Activated CD4-positive, alpha-beta T cell treated with anti-CD3 and anti-CD28 coated beads for 24 hours (primary cell): Measurements from ENCODE around the gene PROM1.

ENCODE experiments used
- DNase-seq, 2 donors: peaks; one replicate each; pipeline ENCODE4 v3.0.0-alpha.2; 2020; ENCODE audit warnings: low read depth in 2 of 2

The PROM1 gene

DNA sequence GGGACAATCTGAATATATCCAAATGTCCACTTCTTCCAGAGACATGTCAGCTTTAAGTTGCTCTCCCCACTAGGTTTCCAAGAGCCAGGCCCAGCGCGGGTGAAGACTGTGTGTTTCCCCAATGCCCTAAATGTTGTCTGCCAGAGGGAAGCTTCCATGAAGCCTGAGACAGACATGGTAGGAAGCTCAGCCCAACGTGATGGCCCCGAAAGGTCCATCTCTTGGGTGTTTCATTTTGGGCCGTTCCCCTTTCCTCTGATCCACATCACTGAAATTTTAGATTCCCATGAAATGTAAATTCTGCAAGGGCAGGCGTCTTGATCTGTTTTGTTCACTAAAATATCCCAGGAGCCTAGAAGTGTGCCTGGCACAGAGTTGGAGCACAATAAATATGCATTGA lies 25.4 kb upstream of the PROM1 start:
- no peak for DNase-seq

DNA sequence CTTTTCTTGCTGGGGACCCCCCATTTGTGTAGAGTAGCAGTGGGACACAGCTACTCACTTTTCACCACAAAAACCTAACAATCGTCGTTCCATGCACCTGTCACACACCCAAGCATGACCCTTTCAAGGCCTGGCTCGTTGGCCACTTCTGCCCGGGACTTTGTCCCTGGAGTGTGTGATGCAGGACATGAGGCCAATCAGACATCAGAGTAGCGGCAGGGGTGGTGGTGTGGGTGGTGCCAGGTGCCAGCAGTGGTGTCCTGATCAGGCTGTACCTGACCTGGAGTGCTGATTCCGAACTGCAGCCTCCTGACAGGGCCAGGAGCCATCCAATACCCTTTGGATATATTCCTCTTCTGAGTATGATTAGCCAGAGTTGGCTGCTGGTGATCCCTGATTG lies 23.1 kb upstream of the PROM1 start:
- no peak for DNase-seq

DNA sequence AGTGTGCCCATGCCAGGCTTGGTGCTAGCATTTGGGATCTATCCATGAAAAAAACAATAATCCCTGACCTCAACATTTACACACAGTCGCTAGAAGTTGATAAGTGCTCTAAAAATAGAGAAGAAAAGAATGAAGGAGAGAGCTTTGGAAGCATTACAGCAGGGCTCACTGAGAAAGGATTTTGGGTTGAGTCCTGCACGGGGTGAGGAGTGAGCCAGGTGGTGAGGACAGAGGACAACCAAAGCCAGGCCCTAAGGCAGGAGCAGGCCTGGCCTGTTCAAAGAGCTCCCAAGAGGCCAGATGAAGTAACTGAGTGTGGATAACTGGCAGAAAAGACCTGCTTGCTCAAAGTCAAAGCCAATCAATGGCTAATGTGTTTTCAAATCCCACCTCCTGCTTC lies 20.7 kb upstream of the PROM1 start:
- no peak for DNase-seq

DNA sequence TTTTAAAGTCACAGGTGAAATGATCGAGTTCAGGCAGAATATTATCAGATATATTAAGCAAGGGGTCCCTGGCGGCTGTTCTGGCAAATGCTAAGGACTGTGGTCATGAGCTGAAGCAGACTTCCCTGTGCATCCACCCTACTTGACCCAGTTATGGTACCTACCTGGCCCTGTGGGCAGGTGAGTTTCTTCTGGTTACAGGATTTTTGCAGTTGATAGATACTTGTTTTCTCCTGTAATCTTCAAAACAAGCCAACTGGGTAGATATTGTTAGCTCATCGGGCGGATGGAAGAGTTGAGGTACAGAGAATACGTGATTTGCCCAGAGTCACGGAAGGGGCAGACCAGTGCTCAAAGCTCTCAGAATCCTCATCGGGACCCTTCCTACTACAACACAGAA lies 18.5 kb upstream of the PROM1 start:
- no peak for DNase-seq

DNA sequence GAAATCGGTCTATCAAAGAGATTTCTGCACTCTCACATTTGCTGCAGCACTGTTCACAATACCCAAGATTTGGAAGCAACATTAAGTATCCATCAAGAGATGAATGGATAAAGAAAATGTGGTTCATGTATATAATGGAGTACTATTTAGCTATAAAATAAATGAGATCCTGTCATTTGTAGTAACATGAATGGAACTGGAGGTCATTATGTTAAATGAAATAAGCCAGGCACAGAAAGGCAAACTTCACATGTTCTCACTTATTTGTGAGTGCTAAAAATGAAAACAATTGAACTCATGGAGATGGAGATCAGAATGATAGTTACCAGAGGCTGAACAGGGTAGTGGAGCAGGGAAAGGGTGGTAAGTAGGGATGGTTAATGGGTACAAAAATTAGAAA lies 17.0 kb upstream of the PROM1 start:
- no peak for DNase-seq

DNA sequence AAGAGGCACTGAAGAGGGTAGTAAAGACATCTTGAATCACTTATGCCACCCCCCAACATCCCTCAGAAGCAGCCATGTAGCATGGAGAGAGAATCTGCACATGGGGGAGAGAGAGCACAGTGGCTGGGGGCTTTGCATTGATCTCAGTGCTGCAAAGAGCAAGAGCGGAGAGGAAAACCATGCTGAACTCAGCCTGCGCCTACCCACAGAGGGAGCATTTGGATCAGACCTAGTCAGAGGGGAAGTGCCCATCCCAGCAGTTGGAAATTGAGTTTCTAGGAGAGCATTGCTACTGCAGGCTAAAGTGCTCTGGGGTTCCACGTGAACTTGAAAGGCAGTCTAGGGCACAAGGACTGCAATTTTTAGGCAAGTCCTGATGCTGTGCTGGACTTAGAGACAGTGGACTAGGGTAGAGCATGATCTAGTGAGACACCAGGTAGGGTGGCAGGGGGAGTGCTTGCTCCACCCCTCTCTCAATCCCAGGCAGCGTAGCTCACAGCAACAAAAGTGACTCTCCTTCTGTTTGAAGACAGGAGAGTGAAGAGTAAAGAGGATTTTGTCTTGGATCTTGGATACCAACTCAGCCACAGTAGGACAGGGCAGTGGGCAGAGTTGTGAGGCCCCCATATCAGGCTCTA lies 9.0 kb upstream of the PROM1 start:
- no peak for DNase-seq

DNA sequence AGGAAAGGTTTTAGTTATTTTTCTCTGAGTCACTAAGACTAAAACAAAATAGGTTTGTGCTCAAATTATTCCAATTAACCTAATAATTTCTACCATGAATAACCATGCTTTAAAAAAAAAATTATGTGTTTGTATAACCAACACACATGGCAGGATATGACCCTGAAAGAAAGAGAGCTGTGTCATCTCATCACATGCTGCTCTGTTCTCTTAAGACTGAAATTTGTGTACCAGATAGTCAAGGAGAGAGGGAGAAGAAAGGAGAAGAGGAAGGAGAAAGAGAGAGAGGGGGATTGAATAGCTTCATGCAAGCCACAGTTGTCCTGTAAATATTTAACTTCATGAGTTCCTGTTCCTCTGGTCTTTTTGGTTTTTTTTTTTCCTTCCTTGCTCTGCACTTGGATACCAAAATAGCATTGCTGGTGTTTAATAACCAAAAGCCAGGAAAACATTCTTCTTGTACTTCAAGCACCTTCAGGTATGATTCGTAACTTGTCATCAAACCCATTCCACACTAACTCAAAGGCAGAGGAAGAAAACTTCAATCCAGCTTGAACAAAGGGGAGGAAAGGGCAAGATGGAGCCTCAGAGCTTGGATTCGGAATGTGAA lies 6.4 kb upstream of the PROM1 start:
- DNase-seq: no peak

DNA sequence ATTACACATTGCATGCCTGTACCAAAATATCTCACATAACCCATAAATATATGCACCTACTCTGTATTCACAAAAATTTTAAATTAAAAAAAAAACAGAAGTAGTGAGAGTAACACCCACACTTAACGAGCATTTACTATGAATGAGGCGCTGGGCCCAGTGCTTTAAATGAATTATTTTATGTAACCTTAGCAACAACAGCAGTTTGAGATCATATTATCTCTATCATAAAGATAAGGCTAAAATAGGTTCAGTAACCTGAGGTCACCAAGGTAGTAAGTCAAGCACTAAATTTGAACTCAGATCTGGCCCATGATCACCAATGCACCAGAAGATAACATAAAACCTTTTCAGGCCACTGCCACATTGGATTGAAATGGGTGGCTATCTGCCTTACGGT lies 5.3 kb upstream of the PROM1 start:
- no peak for DNase-seq

DNA sequence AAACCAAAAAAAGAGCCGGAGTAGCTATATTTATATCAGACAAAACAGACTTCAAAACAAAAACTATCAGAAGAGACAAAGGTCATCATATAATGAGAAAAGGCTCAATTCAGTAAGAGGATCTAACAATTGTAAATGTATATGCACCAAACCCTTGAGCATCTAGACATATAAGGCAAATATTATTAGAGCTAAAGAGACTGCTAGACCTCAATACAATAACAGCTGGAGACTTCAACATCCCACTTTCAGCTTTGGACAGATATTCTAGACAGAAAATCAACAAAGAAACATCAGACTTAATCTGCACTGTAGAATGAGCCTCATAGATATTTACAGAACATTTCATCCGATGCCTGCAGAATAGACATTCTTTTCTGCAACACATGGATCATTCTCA lies 4.8 kb upstream of the PROM1 start:
- DNase-seq: no peak

DNA sequence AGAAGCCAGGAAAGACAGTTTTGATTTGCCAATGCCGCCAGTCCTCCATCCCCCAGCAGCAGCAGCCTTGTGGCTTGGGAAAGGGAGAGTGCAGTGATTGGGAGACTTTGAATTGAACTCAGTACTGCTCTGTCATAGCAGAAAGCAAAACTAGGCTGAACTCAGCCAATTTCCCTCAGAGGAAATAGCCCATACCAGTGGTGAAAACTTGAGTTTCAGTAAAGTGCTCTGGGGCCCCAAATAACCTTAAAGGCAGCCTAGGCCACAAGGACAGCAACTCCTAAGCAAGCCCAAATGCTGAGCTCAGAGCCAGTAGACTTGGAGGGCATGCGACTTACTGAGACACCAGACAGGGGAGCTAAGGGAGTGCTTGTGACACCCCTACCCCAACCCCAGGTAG lies 2.0 kb upstream of the PROM1 start:
- DNase-seq: no peak

DNA sequence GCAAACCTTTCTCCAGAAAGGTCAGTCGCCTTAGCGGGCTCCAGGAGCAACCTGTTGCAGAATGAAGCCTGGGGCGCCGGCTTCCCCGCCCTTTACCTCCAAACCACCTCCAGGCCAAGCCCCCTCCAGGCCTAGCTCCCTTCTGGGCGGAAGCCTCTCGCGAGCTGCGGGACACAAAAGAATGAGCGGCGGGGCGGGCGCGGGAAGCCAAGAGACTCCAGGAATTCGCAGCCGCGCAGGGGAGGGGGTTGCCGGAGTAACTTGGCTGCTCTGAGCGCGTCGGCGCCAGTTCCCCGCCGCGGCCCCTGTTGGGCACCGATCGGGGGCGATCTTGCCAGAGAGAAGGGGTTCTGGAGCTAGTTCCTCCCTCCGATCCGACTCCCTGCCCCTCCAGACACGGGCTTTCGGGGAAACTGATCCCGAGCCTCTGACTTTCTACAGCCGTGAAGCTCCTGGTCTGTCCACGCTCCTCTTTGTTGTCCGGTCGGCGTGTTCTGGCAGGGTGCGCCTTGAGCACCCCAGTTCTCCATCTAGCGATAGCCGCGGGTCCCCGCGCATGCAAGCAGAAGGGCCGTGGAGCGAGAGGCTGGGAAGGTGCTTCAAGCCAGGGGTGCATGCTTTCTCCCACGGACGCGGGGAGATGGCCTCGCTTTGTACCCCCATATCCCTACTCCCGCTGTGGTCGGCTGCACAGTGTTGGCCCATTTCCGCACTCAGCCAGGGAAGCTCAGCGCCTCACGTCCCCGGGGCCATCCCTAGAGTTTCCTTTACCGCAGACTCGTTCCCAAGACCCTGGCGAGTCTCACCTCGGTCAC lies 1.2 kb downstream of the PROM1 start:
- no peak for DNase-seq

DNA sequence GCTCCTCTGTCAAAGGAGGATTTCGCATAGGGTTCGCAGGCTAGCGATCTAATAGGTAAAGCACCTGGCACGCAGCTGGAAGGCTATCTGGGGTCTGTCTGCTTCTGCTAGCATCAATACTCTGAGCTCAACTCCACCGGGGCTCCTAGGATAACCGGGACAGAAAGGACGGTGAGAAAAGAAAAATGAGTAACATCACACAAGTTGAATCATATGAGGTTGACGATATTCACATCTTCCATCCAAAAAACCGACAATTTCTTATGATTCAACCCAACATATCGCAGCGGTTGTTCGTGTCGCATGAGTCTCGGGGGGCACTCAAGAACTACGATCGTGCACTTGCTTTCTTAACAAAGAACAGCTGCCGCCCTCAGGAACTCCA lies 1.8 kb downstream of the PROM1 start:
- DNase-seq: no peak

DNA sequence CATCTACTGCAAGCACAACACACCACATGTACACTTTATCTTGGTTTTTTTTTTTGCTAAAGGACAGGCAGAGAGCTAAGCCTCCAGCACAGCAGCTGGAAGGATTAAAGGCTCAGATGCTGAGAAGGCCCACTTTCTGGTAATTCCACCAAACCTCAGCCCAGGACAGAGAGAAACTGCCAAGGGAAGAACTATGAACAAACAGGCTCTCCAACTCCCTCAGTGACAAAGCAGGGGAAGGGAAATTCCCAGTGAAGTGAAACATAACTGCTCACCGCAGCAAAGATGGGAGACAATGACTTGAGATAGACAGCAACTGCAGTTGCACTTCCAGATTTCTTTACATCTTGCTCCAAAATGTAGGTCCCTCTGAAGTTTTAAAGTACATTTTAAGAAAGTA lies 4.8 kb downstream of the PROM1 start:
- DNase-seq: no peak

DNA sequence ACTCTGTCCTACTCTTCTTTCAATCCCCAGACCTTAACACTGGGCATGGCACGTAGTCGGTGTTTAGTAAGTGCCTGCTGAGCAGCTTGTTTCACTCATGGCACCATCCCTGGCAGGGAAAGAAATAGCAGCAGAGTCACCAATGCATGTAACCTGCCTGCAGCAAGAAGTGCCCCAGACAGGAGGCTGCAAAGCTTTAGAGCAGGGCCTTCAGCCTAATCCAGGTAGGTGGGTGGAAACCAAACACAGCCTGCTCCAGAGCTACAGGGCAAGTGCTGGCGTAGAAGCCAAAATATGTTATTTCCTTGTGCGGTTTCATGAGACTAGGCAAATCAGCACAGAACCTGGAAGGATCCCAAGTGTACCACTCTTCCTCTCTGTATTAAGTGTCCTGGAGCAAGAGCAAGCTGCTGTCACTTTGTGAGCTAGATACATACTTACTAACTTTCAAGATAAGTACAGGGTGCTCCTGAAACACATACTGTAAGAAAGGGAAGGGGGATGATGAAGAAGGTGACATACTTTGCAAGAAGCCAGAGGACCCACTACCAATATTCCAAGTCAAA lies 5.5 kb downstream of the PROM1 start:
- no peak for DNase-seq

DNA sequence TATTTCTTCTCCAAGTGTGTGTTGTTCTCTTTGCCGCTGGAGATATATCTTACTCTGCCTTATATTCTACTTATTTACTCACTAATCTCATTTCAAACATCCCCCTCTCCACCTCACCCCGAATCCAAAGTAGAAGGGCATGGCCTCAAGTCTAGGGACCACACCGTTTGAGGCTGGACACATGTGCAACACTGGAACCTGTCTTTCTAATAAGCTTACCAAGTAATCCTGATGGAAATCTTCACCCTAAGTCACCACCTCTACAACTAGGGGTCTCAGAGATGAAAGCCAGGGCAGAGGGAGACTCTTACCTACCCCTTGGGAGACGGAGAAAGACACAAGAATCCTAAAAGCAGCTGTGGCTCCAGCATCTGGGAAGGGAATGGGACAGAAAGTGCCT lies 6.0 kb downstream of the PROM1 start:
- no peak for DNase-seq

DNA sequence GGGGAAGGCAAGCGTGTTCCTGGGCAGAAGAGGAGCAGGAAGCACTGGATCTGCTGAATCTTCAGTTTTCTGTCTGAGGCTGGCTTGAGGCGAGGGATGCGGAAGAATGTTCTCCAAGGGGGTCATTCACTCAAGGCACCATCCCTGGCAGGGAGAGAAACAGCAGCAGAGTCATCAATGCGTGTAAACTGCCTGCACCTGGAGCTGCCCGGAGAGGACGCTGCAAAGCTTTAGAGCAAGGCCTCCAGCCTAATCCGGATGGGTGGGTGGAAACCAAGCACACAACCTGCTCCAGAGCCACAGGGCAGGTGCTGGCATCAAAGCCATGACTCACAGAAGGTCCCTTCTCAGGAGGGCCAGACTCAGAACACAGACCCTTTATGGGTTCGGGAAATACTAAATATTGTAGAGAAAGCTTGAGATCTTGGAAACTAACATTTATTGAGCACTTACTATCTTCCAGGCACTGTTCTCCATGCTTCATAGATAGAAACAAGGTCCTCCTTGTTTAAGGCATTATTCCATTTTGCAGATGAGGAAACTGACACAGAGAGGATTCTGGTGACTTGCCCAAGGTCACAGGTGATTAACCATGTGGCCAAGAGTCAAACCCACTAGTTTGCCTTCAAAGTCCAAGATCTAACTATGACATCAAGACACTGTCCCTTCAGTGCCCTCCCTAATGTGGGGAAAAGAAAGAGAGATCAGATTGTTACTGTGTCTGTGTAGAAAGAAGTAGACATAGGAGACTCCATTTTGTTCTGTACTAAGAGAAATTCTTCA lies 7.7 kb downstream of the PROM1 start:
- DNase-seq: no peak

DNA sequence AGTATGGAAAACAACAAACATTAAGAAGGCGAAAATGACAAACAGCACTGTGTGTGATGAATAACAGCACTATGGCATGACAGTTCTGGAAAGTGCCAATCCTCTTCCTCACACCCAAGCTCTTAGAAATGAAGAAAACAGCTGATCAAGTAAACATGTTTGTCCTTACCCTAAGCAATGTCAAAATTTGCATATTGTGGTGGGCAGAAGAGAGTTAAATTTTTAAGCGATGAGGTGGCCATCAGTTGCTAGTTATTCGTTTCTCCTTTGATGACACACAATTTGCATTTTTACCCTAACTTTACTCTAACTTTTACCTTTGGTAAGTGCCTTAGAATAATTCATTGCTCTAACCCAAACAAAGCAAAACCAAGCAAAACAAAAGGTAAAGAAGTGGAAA lies 8.8 kb downstream of the PROM1 start:
- DNase-seq: no peak

DNA sequence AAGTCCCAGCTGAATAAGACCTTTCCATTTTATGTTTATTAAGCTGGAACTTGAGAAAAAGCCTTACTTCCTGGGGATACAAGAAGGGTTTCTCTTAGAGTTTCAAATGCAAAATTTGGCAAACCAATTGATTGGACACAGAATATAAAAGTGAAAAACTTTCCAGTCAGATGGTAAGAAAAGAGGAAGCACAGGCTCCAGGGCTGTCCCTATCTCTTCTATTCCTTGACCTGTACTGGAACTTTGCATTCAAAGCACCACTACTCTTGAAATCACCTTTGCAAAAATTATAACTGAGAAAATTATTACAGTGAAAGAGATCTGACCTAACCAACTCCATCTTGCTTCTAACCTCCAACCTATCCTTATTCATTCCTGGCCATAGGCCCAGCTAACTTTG lies 11.7 kb downstream of the PROM1 start:
- no peak for DNase-seq

DNA sequence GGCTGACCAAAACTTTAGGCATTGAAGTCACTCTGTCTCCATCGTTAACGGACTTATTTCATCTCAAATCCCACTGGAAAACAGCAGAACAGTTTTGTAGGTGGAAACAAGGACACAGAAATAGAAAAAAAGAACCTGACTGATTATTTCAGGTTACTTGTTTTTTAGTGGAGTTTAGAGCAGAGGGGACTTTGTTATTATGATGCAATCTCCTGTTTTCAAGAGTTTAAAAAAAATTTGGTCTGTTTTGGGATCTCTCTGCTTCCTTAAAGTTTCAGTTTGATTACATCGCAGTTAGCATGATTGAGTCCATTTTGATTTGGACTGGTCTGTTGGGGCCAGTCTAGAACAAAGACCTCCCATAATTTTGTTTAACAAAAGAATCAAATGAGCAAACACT lies 13.6 kb downstream of the PROM1 start:
- no peak for DNase-seq

DNA sequence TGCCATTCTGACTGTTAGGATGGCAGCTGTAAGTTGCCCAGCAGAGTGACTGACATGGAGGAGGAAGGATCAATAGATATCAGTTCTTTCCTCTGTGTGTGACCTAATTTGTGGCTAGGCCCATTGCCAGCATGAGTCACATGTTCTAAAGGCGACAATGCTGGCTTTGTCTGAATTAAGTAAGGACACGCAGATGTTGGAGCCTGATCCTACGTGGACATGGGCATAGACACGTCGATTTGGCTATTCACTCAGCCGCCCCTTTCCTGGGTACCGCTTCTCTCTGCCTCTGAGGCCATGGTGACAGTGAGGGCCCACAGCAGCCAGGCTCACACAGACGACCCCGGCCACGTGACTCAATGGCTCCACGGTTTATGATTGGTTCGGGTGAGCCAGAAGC lies 16.3 kb downstream of the PROM1 start:
- DNase-seq: no peak

DNA sequence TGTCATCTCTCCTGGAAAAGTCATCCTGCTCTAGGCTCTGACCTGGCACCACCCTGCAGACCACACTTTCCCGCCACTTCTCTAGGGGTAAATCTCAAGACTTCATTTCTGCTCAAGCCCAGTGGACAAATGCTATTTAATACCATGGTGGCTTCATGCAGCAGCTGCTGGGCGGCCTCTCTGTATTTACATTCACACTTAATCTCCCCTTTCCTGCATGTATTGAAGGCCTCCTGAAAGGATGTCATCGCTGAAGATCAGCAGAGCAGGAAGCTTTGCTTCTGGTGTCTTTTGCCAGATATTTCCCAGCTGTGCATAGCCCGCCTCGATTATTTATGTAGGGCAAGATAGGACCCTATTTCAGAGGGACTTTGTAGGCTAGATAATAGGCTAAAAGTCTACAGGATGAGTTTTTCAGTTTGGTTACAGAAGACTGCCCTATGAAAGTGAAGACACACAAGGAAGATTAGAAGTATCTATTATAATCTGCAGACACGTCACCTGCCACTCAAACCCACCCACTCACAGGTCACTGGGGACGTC lies 17.2 kb downstream of the PROM1 start:
- no peak for DNase-seq

DNA sequence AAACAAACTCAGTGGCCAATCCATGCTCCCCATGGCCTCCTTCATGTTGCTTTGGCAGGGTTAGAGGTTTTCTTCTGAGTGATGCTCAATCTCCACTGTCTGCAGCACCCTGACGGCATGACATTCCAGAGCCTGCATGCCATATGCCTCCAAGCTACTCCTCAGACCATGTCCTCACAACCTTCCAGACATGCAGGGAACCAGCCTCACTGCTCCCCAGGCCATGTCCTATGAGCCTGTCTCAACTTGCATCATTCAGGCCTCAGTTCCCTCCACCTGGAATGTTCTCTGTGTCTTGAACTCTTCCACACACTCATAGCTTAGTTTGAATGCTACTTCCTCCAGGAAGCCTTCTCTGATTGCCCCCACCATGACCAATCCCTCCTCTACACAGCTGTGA lies 18.8 kb downstream of the PROM1 start:
- DNase-seq: no peak
